ENCODE results near the gene MAP2K6. TPM values are rescaled to one million over a fixed set of nuclear protein-coding genes. Genes with fewer than 3 reads are reported as not detected.

Gene MAP2K6
- total RNA-seq (2022; extraction: Qiagen RNA extraction; ENCODE audit: low read depth): 6.8 to 10.0 TPM (median 8.4 TPM) in 5 replicates

GRCh38 chr17:69414408-69415274 lies at the start of gene MAP2K6:
TSS of gene MAP2K6 (plus strand) at chr17:69414697. CDS start at chr17:69414985, 288 bp downstream.

Other genes with a start within 250 kb of the MAP2K6 start
- gene ABCA10, start 185.9 kb upstream of the MAP2K6 start, total RNA-seq (2022; extraction: Qiagen RNA extraction; ENCODE audit: low read depth): 0.06 to 0.29 TPM (median 0.13 TPM) in 4 of 5 replicates, not detected in the other
- 1.1 to 3.5 TPM (median 3.2 TPM) in 5 replicates for gene ABCA5, start 87.6 kb upstream of the MAP2K6 start, total RNA-seq (2022; extraction: Qiagen RNA extraction; ENCODE audit: low read depth)

Data from A549 treated with RU486 at 1 μM for 4 hours (cell line).